H9 (cell line): ENCODE results near the gene MMP15. TPM values are rescaled to one million over a fixed set of nuclear protein-coding genes. Genes with fewer than 3 reads are reported as not detected.
A peak's percentile ranks its signal among the peaks of the same experiment; 100 is the strongest.

ENCODE experiments used
- DNase-seq: peaks from one replicate; pipeline ENCODE4 v3.0.0-alpha.2; 2017
- H2AFZ ChIP-seq: one replicate; pipeline ENCODE4 v1.6.1; 2013; ENCODE audit warnings: mild to moderate bottlenecking, low read length, control low read depth, moderate library complexity
- H2AK5ac ChIP-seq: 2 replicates; pipeline ENCODE4 v1.6.1; 2013; ENCODE audit warnings: low read length, control low read depth, mixed read lengths; ENCODE audit not compliant: insufficient read length
- H2BK120ac ChIP-seq: one replicate; pipeline ENCODE4 v1.6.1; 2013; ENCODE audit warnings: low read depth, mild to moderate bottlenecking, low read length, control low read depth, inconsistent platforms; ENCODE audit not compliant: poor library complexity, severe bottlenecking
- H2BK12ac ChIP-seq: 2 replicates; pipeline ENCODE4 v1.6.1; 2013; ENCODE audit warnings: low read length, control low read depth, mixed read lengths, low read depth; ENCODE audit not compliant: insufficient read length
- H2BK15ac ChIP-seq: 2 replicates; pipeline ENCODE4 v1.6.1; 2013; ENCODE audit warnings: low read depth, low read length, control low read depth
- H2BK20ac ChIP-seq: one replicate; pipeline ENCODE4 v1.6.1; 2013; ENCODE audit warnings: low read depth, mild to moderate bottlenecking, low read length, control low read depth, inconsistent platforms; ENCODE audit not compliant: poor library complexity, severe bottlenecking
- H2BK5ac ChIP-seq: 2 replicates; pipeline ENCODE4 v1.6.1; 2013; ENCODE audit warnings: low read length, control low read depth, mixed read lengths; ENCODE audit not compliant: insufficient read length
- H3K14ac ChIP-seq: 2 replicates; pipeline ENCODE4 v1.6.1; 2013; ENCODE audit warnings: low read length, control low read depth; ENCODE audit not compliant: insufficient read depth
- H3K18ac ChIP-seq: 2 replicates; pipeline ENCODE4 v1.6.1; 2013; ENCODE audit warnings: low read depth, mild to moderate bottlenecking, mixed read lengths, low read length, control low read depth; ENCODE audit not compliant: insufficient read length
- H3K23ac ChIP-seq: 2 replicates; pipeline ENCODE4 v1.6.1; 2013; ENCODE audit warnings: low read length, control low read depth, mixed read lengths, low read depth; ENCODE audit not compliant: insufficient read length
- H3K23me2 ChIP-seq: 2 replicates; pipeline ENCODE4 v1.6.1; 2013; ENCODE audit warnings: low read depth, mild to moderate bottlenecking, mixed read lengths, low read length, control low read depth; ENCODE audit not compliant: insufficient read length, poor library complexity, severe bottlenecking
- H3K27ac ChIP-seq: 2 replicates; pipeline ENCODE4 v1.5.1; 2013; ENCODE audit warnings: low read length, control low read depth, mixed read lengths, low read depth; ENCODE audit not compliant: insufficient read length
- H3K27me3 ChIP-seq: 2 replicates; pipeline ENCODE4 v1.6.1; 2013; ENCODE audit warnings: low read length, control low read depth, inconsistent platforms; ENCODE audit not compliant: insufficient read depth
- H3K4ac ChIP-seq: 2 replicates; pipeline ENCODE4 v1.6.1; 2013; ENCODE audit warnings: low read depth, mild to moderate bottlenecking, control low read depth, inconsistent platforms, low read length, moderate library complexity
- H3K4me1 ChIP-seq: 2 replicates; pipeline ENCODE4 v1.6.1; 2013; ENCODE audit warnings: low read length, control low read depth, inconsistent platforms; ENCODE audit not compliant: insufficient read depth
- H3K4me2 ChIP-seq: 2 replicates; pipeline ENCODE4 v1.6.1; 2013; ENCODE audit warnings: low read length, control low read depth, mixed read lengths; ENCODE audit not compliant: insufficient read length, insufficient read depth
- H3K56ac ChIP-seq: 2 replicates; pipeline ENCODE4 v1.6.1; 2013; ENCODE audit warnings: low read depth, mild to moderate bottlenecking, mixed read lengths, low read length, control low read depth; ENCODE audit not compliant: insufficient read length
- H3K79me1 ChIP-seq: 2 replicates; pipeline ENCODE4 v1.6.1; 2013; ENCODE audit warnings: low read depth, mild to moderate bottlenecking, moderate library complexity, low read length, control low read depth, inconsistent platforms; ENCODE audit not compliant: insufficient read depth, poor library complexity, severe bottlenecking
- H3K79me2 ChIP-seq: 2 replicates; pipeline ENCODE4 v1.6.1; 2013; ENCODE audit warnings: low read length, control low read depth, inconsistent platforms; ENCODE audit not compliant: insufficient read depth
- H3K9ac ChIP-seq: 2 replicates; pipeline ENCODE4 v1.6.1; 2013; ENCODE audit warnings: low read length, control low read depth, mixed read lengths; ENCODE audit not compliant: insufficient read length; ENCODE audit errors: extremely low read depth
- H3K9me3 ChIP-seq: one replicate; pipeline ENCODE4 v1.6.1; 2013; ENCODE audit warnings: low read depth, low read length, inconsistent platforms; ENCODE audit not compliant: control insufficient read depth
- H3T11ph ChIP-seq: one replicate; pipeline ENCODE4 v1.6.1; 2013; ENCODE audit warnings: mild to moderate bottlenecking, low read length, control low read depth, inconsistent platforms
- H4K20me1 ChIP-seq: one replicate; pipeline ENCODE4 v1.6.1; 2013; ENCODE audit not compliant: control insufficient read depth, insufficient read length, insufficient read depth
- H4K5ac ChIP-seq: 2 replicates; pipeline ENCODE4 v1.6.1; 2013; ENCODE audit warnings: low read depth, mild to moderate bottlenecking, mixed read lengths, low read length, control low read depth; ENCODE audit not compliant: insufficient read length
- H4K8ac ChIP-seq: replicated peaks from 2 replicates; pipeline ENCODE4 v1.6.1; 2013; ENCODE audit warnings: low read length, control low read depth, mixed read lengths, low read depth; ENCODE audit not compliant: insufficient read length
- H4K91ac ChIP-seq: 2 replicates; pipeline ENCODE4 v1.6.1; 2013; ENCODE audit warnings: low read depth, mild to moderate bottlenecking, moderate library complexity, mixed read lengths, low read length, control low read depth; ENCODE audit not compliant: insufficient read length
- H3K27ac Mint-ChIP-seq, 3 experiments: 2 replicates in 2 of 3; 3 replicates in 1 of 3; pipeline ENCODE4 v1.8.0; 2020 to 2021; ENCODE audit warnings: mixed read lengths in 3 of 3, mild to moderate bottlenecking in 1 of 3, moderate library complexity in 1 of 3
- H3K27me3 Mint-ChIP-seq: 2 replicates; pipeline ENCODE4 v1.8.0; 2021; ENCODE audit warnings: low read depth, mild to moderate bottlenecking, moderate library complexity, mixed read lengths
- H3K36me3 Mint-ChIP-seq, 3 experiments: 2 replicates in 2 of 3; 3 replicates in 1 of 3; pipeline ENCODE4 v1.8.0; 2020 to 2021; ENCODE audit warnings: low read depth in 3 of 3, mixed read lengths in 3 of 3; ENCODE audit not compliant: insufficient read depth in 1 of 3
- H3K4me1 Mint-ChIP-seq, 2 experiments: 2 replicates each; pipeline ENCODE4 v1.8.0; 2020; ENCODE audit warnings: mixed read lengths in 2 of 2
- H3K4me3 Mint-ChIP-seq, 2 experiments: 2 replicates in 1 of 2; 3 replicates in 1 of 2; pipeline ENCODE4 v1.8.0; 2020 to 2021; ENCODE audit warnings: mild to moderate bottlenecking in 2 of 2, mixed read lengths in 2 of 2, moderate library complexity in 1 of 2
- H3K9me3 Mint-ChIP-seq, 2 experiments: 2 replicates in 1 of 2; 3 replicates in 1 of 2; pipeline ENCODE4 v1.8.0; 2020; ENCODE audit warnings: mild to moderate bottlenecking in 2 of 2, mixed read lengths in 2 of 2, moderate library complexity in 1 of 2
- CTCF ChIP-seq: fragments of 200-600 bp; sonication (generic); conservative IDR thresholded peaks from 3 replicates; pipeline ENCODE4 v1.8.0; 2021; ENCODE audit warnings: antibody characterized with exemption, mild to moderate bottlenecking
- WGBS: extraction: QIAGEN DNeasy Blood & Tissue Kit; methylation state at CpG from one replicate; pipeline ENCODE4 v1.1.7; 2013; ENCODE audit warnings: missing lambda C conversion rate, low lambda C conversion rate, mixed read lengths; ENCODE audit not compliant: insufficient read length; ENCODE audit errors: extremely low coverage; 5-methylcytosine and 5-hydroxymethylcytosine counted together
- total RNA-seq: library from RNA; stranded (reverse); gene quantifications from 2 replicates; pipeline ENCODE4 v1.2.1, GENCODE V29; 2021

The MMP15 gene
- total RNA-seq, 1 experiment from 2014 or later = 32.9 TPM

GRCh38 chr16:58037365-58038057, 12.0 kb downstream of the MMP15 start:
- Histone ChIP-seq H3K14ac (no peak overlapping the region), H2AFZ (no peak overlapping the region), H3K4me2 (no peak overlapping the region), H3K4me1 (no peaks in the 10 kb centered on the region), H2AK5ac (no peak overlapping the region), H3K9ac (no peak overlapping the region), H3K27me3 (no peaks in the 10 kb centered on the region), H2BK12ac (no peak overlapping the region), H3T11ph (no peak overlapping the region), H4K91ac (no peak overlapping the region), H3K27ac (no peak overlapping the region), H3K79me2 (no peaks in the 10 kb centered on the region), H4K8ac (no peak overlapping the region), H3K18ac (no peak overlapping the region), H3K23ac (no peak overlapping the region), H3K4ac (no peak overlapping the region), H4K5ac (no peak overlapping the region), H3K56ac (no peak overlapping the region), H3K79me1 (no peaks in the 10 kb centered on the region), H2BK20ac (no peak overlapping the region), H3K9me3 (no peaks in the 10 kb centered on the region), H2BK120ac (no peak overlapping the region), H2BK15ac (no peak overlapping the region), H4K20me1 (no peaks in the 10 kb centered on the region), H3K23me2 (no peaks in the 10 kb centered on the region), H2BK5ac (no peak overlapping the region)
- no peaks in the 10 kb centered on the region for H3K27me3 Mint-ChIP-seq
- DNase-seq = no peak
- H3K4me3 Mint-ChIP-seq = no peak overlapping the region
- H3K9me3 Mint-ChIP-seq = no peaks in the 10 kb centered on the region; a peak in 1 of 5 replicates
- TF ChIP-seq CTCF = no peak
- peaks cover 2 to 8% of the 10 kb centered on the region in 2 experiments; a peak in 2 of 4 replicates for H3K4me1 Mint-ChIP-seq
- no CpG with 5 or more reads among the region's 16 CpGs for WGBS
- H3K27ac Mint-ChIP-seq = peak overlapping the region in 2 of 3 experiments; percentile 1 to 82; a peak in 2 of 7 replicates
- peaks cover 11 to 51% (median 44%) of the 10 kb centered on the region in 3 experiments for H3K36me3 Mint-ChIP-seq
